ENCODE measurements around the gene PCNT.
"Not testable (repeated sequence)": the region's sequence is repeated elsewhere in the genome, so short reads cannot be mapped to it uniquely, and the experiment has no call there.

Gene PCNT

DNA sequence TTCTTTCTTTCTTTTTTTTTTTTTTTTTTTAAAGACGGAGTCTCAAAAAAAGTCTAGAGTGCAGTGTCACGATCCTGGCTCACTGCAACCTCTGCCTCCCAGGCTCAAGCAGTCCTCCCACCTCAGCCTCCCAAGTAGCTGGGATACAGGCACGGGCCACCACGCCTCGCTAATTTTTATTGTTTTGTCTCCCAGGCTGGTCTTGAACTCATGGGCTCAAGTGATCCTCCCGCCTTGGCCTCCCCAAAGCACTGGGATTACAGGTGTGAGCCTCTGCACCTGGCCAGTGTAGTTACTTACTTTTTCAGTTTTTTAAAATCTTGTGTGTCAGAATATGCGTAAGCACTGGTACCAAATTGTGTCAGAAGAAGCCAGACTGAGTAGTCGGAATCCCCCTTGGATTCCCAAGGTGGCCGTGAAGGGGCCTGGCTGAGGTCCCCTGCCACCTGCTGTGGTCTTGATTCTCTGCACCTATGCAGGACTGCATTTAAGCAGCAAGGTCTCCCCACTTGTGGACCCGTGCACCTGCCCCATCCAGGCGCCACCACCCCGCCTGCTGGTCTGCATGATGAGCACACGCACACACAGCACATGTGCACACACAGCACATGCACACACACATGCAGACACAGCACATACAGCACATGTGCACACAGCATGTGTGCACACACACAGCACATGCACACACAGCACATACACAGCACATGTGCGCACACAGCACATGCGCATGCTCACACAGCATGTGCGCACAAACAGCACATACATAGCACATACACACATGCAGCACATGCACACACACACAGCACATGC lies 47.5 kb downstream of the PCNT start:
- no peak overlapping the region for H3K4me3 ChIP-seq (ENCODE audit: control insufficient read depth, low read depth, low read length)
- DNase-seq (ENCODE audit: low read depth): no peak
- TF ChIP-seq, protein P1, sequence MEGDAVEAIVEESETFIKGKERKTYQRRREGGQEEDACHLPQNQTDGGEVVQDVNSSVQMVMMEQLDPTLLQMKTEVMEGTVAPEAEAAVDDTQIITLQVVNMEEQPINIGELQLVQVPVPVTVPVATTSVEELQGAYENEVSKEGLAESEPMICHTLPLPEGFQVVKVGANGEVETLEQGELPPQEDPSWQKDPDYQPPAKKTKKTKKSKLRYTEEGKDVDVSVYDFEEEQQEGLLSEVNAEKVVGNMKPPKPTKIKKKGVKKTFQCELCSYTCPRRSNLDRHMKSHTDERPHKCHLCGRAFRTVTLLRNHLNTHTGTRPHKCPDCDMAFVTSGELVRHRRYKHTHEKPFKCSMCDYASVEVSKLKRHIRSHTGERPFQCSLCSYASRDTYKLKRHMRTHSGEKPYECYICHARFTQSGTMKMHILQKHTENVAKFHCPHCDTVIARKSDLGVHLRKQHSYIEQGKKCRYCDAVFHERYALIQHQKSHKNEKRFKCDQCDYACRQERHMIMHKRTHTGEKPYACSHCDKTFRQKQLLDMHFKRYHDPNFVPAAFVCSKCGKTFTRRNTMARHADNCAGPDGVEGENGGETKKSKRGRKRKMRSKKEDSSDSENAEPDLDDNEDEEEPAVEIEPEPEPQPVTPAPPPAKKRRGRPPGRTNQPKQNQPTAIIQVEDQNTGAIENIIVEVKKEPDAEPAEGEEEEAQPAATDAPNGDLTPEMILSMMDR (IDR thresholded peaks at IDR 0.05; ENCODE audit: control insufficient read depth, insufficient read depth, low read depth, low read length, missing control alignments): no peak

DNA sequence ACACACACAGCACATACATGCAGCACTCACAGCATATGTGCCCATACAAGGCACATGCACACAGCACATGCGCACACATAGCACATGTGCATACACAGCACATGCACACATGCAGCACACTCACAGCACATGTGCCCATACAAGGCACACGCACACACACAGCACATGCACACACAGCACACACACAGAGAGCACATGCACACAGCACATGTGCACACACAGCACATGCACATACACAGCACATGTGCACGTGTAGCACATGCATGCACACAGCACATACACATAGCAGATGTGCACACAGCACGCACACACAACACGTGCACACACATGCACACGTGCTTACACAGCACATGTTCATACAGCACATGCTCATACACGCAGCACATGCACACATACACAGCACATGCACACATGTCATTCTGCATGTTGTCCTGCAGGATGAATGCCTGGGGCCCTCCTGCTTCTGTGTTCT lies 48.1 kb downstream of the PCNT start:
- DNase-seq (ENCODE audit: low read depth): no peak
- TF ChIP-seq, protein P1 (IDR thresholded peaks at IDR 0.05; ENCODE audit: control insufficient read depth, insufficient read depth, low read depth, low read length, missing control alignments): no peak

DNA sequence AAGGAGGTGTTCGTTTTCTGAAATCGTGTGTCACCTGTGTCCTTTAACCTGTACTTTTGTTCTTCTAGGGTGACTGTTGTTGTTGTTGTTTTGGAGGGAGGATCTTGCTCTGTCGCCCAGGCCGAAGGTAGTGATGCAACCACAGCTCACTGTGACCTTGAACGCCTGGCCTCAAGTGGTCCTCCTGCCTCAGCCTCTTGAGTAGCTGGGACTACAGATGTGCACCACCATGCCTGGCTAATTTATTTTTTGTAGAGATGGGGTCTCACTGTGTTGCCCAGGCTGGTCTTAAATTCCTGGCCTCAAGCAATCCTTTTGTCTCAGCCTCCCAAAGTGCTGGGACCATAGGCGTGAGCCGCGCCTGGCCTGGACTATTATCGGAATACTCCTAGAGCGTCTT lies 49.0 kb downstream of the PCNT start:
- not testable (repeated sequence) for DNase-seq (ENCODE audit: low read depth); H3K4me3 ChIP-seq (ENCODE audit: control insufficient read depth, low read depth, low read length)

More for the DNA sequence above, 48.1 kb downstream of the PCNT start:
- no peak overlapping the region for H3K4me3 ChIP-seq (ENCODE audit: control insufficient read depth, low read depth, low read length)

DNA sequence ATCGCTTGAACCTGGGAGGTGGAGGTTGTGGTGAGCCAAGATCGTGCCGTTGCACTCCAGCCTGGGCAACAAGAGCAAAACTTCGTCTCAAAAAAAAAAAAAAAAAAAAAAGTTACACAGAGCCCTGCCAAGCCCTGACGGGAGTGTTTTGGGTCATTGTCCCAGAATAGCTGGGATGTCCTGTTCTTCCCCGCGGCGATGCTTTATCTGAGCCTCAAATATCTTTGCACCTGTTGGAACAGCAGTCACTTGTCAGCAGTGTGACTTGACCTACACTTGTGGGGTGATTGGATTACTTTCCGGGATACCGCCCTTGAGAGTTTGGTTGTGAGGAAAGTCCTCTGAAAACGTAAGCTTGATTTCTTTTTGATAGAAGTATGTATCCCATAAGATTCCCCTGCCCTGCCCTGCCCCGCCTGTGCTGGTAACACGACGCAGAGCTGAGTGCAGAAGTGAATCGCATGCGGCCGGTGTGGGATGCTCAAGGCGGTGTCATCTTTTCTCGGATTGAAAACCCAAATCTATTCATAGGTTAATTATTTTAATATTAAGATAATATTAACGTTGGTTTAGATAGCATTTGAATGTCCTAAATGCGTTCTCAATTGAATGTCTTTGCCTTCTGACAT lies 50.9 kb downstream of the PCNT start:
- no peak for DNase-seq (ENCODE audit: low read depth)
- TF ChIP-seq, protein P1 (IDR thresholded peaks at IDR 0.05; ENCODE audit: control insufficient read depth, insufficient read depth, low read depth, low read length, missing control alignments): no peak
- H3K4me3 ChIP-seq (ENCODE audit: control insufficient read depth, low read depth, low read length): no peak overlapping the region

DNA sequence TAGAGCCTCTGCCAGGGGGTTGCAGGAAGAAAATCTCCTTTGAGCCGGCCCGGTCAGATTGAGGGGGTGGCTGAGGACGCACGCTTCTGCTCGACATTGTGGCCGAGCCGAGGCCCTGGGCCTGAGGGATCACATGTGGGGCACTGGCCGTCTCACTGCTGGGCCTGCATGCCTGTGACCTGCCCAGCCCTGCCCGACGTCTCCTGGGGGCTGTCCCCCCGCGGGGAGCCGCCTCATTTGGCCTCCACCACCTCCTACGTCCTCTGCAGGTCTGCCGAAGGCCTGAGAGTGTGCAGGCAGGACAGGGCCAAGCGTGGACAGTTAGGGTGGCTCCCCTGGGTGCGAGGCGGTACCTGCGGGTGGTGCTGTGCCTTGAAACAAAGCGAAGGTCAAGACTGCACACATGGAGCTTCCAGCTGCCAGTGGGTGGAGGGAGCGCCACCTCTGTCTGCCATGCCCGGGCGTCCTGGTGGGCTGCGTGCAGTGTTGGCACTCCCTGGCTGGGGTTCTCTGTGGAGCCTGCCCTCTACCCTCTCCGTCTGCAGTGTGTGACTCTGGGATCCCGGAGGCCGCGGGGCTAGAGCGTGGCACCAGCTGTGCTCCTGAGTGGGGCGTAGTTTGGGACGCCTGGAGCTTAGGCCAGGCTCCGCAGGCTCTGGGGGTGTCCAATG lies 51.7 kb downstream of the PCNT start:
- no peak for DNase-seq (ENCODE audit: low read depth)
- no peak overlapping the region for H3K4me3 ChIP-seq (ENCODE audit: control insufficient read depth, low read depth, low read length)
- TF ChIP-seq, protein P1 (IDR thresholded peaks at IDR 0.05; ENCODE audit: control insufficient read depth, insufficient read depth, low read depth, low read length, missing control alignments): no peak

DNA sequence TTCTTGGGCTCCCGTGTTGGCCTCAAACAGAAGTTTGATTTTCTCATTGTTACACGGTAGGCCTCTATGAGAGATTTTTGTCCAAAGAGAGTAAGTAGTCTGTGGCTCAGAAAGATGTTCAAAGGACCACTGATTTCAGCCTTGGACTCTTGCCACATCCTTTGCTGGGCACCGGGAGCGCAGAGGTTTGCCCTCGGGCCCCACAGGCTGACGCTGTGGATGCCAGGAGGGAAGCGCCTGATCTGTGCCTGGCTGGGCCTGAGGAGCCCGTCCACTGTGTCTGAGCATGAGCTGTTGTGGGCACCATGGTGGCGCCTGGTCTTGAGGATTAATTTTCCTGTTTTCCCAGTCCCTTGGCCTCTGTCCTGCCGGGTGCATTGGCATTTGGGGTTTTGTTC lies 52.3 kb downstream of the PCNT start:
- DNase-seq (ENCODE audit: low read depth): no peak
- no peak overlapping the region for H3K4me3 ChIP-seq (ENCODE audit: control insufficient read depth, low read depth, low read length)
- TF ChIP-seq, protein P1 (IDR thresholded peaks at IDR 0.05; ENCODE audit: control insufficient read depth, insufficient read depth, low read depth, low read length, missing control alignments): no peak

All from AG09309 (cell line).